Endothelial cell of umbilical vein (primary cell): ENCODE data around the gene EIF4G2. TPM values are rescaled to one million over a fixed set of nuclear protein-coding genes. Genes with fewer than 3 reads are reported as not detected.
A peak's percentile ranks its signal among the peaks of the same experiment; 100 is the strongest.

Experiments used
- BruUV-seq: library from RNA; stranded (reverse); fragments of 400-500 nt; replicated peaks from 2 replicates; lab custom pipeline; 2021; lab: Mats Ljungman, UMichigan
- CTCF ChIA-PET: fragments of 300-600, 350-600 bp; sonication (Branson Sonifier 250); formaldehyde crosslinking; loops from one replicate; lab custom pipeline; 2021; ENCODE audit warnings: antibody characterized with exemption, inconsistent platforms; lab: Charles Lee
- POLR2A ChIA-PET: fragments of 300-600, 350-600 bp; sonication (Branson Sonifier 250); formaldehyde crosslinking; loops from one replicate; lab custom pipeline; 2021; ENCODE audit warnings: antibody characterized with exemption, inconsistent platforms; lab: Charles Lee
- DNase-seq: peaks from one replicate; pipeline ENCODE4 v3.0.0-alpha.2; 2011; ENCODE audit warnings: low read depth, low spot score
- FAIRE-seq: peaks from 2 replicates; lab custom pipeline; 2011; peaks lifted over from hg19 to GRCh38; lab: Jason Lieb, UNC
- H2AFZ ChIP-seq: 2 replicates; pipeline ENCODE4 v1.6.0; 2012; ENCODE audit warnings: low read depth, low read length, control low read depth, inconsistent platforms
- H3K27ac ChIP-seq: 2 replicates; pipeline ENCODE4 v1.5.1; 2011; ENCODE audit warnings: low read depth, mild to moderate bottlenecking, control low read depth, low read length, moderate library complexity; ENCODE audit not compliant: insufficient read depth
- H3K27me3 ChIP-seq, 2 experiments: 2 replicates each; pipeline versions ENCODE4 v1.6.0 to v1.6.1; 2011; ENCODE audit warnings: low read length in 2 of 2, mixed read lengths in 1 of 2; ENCODE audit not compliant: control insufficient read depth in 2 of 2, insufficient read depth in 2 of 2
- H3K36me3 ChIP-seq, 2 experiments: 2 replicates in 1 of 2; 3 replicates in 1 of 2; pipeline ENCODE4 v1.5.1; 2011; ENCODE audit warnings: low read length in 2 of 2, mild to moderate bottlenecking in 1 of 2, moderate library complexity in 1 of 2; ENCODE audit not compliant: control insufficient read depth in 2 of 2, insufficient read depth in 2 of 2; ENCODE audit errors: extremely low read depth in 1 of 2
- H3K4me1 ChIP-seq: 3 replicates; pipeline ENCODE4 v1.5.1; 2011; ENCODE audit warnings: mild to moderate bottlenecking, low read length; ENCODE audit not compliant: control insufficient read depth, insufficient read depth; ENCODE audit errors: extremely low read depth
- H3K4me2 ChIP-seq: 2 replicates; pipeline ENCODE4 v1.6.1; 2011; ENCODE audit warnings: low read length, control low read depth, mixed read lengths; ENCODE audit not compliant: insufficient read depth
- H3K4me3 ChIP-seq, 3 experiments: fragments of 200-600 bp in 1 of 3; sonication (generic), shearing (Covaris generic) in 1 of 3; replicated peaks in 1 of 3; 2 replicates each; pipeline ENCODE4 v1.5.1; 2011 to 2016; ENCODE audit warnings: control low read depth in 3 of 3, low read length in 3 of 3, mild to moderate bottlenecking in 2 of 3, inconsistent platforms in 1 of 3, low read depth in 1 of 3, moderate library complexity in 1 of 3; ENCODE audit not compliant: insufficient read depth in 1 of 3
- H3K79me2 ChIP-seq: 2 replicates; pipeline ENCODE4 v1.6.0; 2012; ENCODE audit warnings: low read length, inconsistent platforms; ENCODE audit not compliant: control insufficient read depth, insufficient read depth
- H3K9ac ChIP-seq: replicated peaks from 2 replicates; pipeline ENCODE3; 2011; ENCODE audit warnings: low read length, control low read depth; ENCODE audit not compliant: insufficient read depth; ENCODE audit errors: extremely low read depth
- H3K9me1 ChIP-seq: replicated peaks from 3 replicates; pipeline ENCODE4 v1.6.0; 2011; ENCODE audit warnings: mild to moderate bottlenecking, low read length; ENCODE audit not compliant: control insufficient read depth, insufficient read depth; ENCODE audit errors: extremely low read depth
- H3K9me3 ChIP-seq: replicated peaks from 2 replicates; pipeline ENCODE4 v1.5.1; 2012; ENCODE audit warnings: low read length, inconsistent platforms; ENCODE audit not compliant: control insufficient read depth, insufficient read depth
- H4K20me1 ChIP-seq: replicated peaks from 2 replicates; pipeline ENCODE3; 2011; ENCODE audit warnings: mild to moderate bottlenecking, low read length; ENCODE audit not compliant: control insufficient read depth, insufficient read depth; ENCODE audit errors: extremely low read depth
- CTCF ChIP-seq, 2 donors: IDR thresholded peaks; 1 replicate in 1 of 2; 2 replicates in 1 of 2; pipeline ENCODE4 v1.5.1; 2011; ENCODE audit warnings: low read length in 2 of 2, mild to moderate bottlenecking in 2 of 2, moderate library complexity in 2 of 2, control low read depth in 1 of 2, inconsistent platforms in 1 of 2, low read depth in 1 of 2; ENCODE audit not compliant: insufficient read depth in 1 of 2; ENCODE audit errors: extremely low read depth in 1 of 2
- JUN ChIP-seq: IDR thresholded peaks from 2 replicates; pipeline ENCODE4 v1.6.1; 2011; ENCODE audit warnings: borderline replicate concordance, low read depth; ENCODE audit not compliant: insufficient read length, insufficient read depth
- MAX ChIP-seq: IDR thresholded peaks from 2 replicates; pipeline ENCODE4 v1.6.1; 2011; ENCODE audit not compliant: insufficient read depth, insufficient read length
- MYC ChIP-seq: IDR thresholded peaks from one replicate; pipeline ENCODE4 v1.6.1; 2011; ENCODE audit warnings: mild to moderate bottlenecking, low read depth, low read length
- POLR2AphosphoS5 ChIP-seq: IDR thresholded peaks from 2 replicates; pipeline ENCODE4 v1.6.1; 2012; ENCODE audit warnings: low read depth, mild to moderate bottlenecking, control low read depth, low read length, moderate library complexity; ENCODE audit not compliant: insufficient read depth
- dilution Hi-C: fragments of 300-500 bp; cut with MboI; formaldehyde crosslinking; loops from one replicate; pipeline ENCODE4 v1.15.0; 2019; ENCODE audit warnings: low sequenced_read_pairs; ENCODE audit not compliant: extremely low pct_ligation_motif_present
- intact Hi-C: fragments of 100-400 bp; cut with micrococcal nuclease; formaldehyde crosslinking; loops from one replicate; pipeline ENCODE4 v1.10.0; 2022
- polyA plus RNA-seq, 4 experiments: library from polyadenylated mRNA; depleted of rRNA in 3 of 4; stranded (reverse) in 3 of 4; unstranded in 1 of 4; fragments of >200 nt; gene quantifications; 2 replicates each; pipeline versions ENCODE4 v1.2.1 to v1.2.3, GENCODE V29; 2011 to 2012; ENCODE audit warnings: missing spikeins in 1 of 4
- total RNA-seq: library from RNA; stranded (reverse); gene quantifications from 2 replicates; pipeline ENCODE4 v1.2.3, GENCODE V29; 2021

EIF4G2 gene
- total and polyA plus RNA-seq, 2 donors (not counting 3 experiments of a cell fraction or from before 2014, with no cell fraction given): 382 to 1,194 TPM

GRCh38 chr11:10770626-10771254, 38.0 kb downstream of the EIF4G2 start:
- Histone ChIP-seq H3K9me3 (no peaks in the 10 kb centered on the region), H2AFZ (no peak overlapping the region), H3K4me1 (no peaks in the 10 kb centered on the region), H3K27me3 (no peaks in the 10 kb centered on the region), H3K9ac (no peak overlapping the region), H3K79me2 (no peaks in the 10 kb centered on the region), H3K9me1 (no peaks in the 10 kb centered on the region), H3K27ac (no peak overlapping the region), H3K4me3 (no peak overlapping the region), H3K36me3 (peaks cover 24% of the 10 kb centered on the region in 2 experiments), H3K4me2 (no peak overlapping the region), H4K20me1 (no peaks in the 10 kb centered on the region)
- BruUV-seq: no TSS peak
- dilution Hi-C loops: no loop called here
- FAIRE-seq (peak; percentile 83), DNase-seq (peak; percentile 71)
- CTCF ChIA-PET: interaction anchor here (0.6 to 2.4 kb wide), 31 partner anchors 8 to 1030 kb away, joined by 3 to 37 read pairs (median 4); partner anchors contain the start of gene CTR9
- POLR2A ChIA-PET: interaction anchor here (1.6 kb wide), 1 partner anchor 38 kb away, joined by 6 read pairs; the partner anchor contains the start of gene EIF4G2
- intact Hi-C loops: loop anchor here (1.0 kb wide), 1 partner anchor 1017 kb away; no protein-coding TSS in a partner anchor
- no peak for TF ChIP-seq MYC
- TF ChIP-seq POLR2AphosphoS5: no peak
- TF ChIP-seq CTCF (IDR thresholded peaks at IDR 0.05; ENCODE audit: extremely low read depth in 1 of 2, insufficient read depth in 1 of 2, low read depth in 1 of 2, low read length in 2 of 2): peak; percentile 69 to 75
- TF ChIP-seq MAX: no peak
- TF ChIP-seq JUN: no peak
